HepG2 (cell line): Measurements from ENCODE around the gene ZSWIM8. TPM values are rescaled to one million over a fixed set of nuclear protein-coding genes. Genes with fewer than 3 reads are reported as not detected.

Experiments
- ATAC-seq: fragments of 200-7000 bp; cut with Tn5 transposase; 3 replicates; pipeline ENCODE4 v1.9.1; 2020; ENCODE audit warnings: mild to moderate bottlenecking, moderate library complexity
- Bru-seq: library from RNA; stranded (reverse); fragments of 400-500 nt; gene quantifications from one replicate; lab custom pipeline; 2021; lab: Mats Ljungman, UMichigan
- BruChase-seq, 2 experiments: library from RNA; stranded (reverse); fragments of 400-500 nt; gene quantifications; one replicate each; lab custom pipeline; 2021; lab: Mats Ljungman, UMichigan
- BruUV-seq: library from RNA; stranded (reverse); fragments of 400-500 nt; replicated peaks from 2 replicates; lab custom pipeline; 2021; lab: Mats Ljungman, UMichigan
- CTCF ChIA-PET: fragments of 300-600 bp; formaldehyde crosslinking; extraction: SDS; loops from one replicate; lab custom pipeline; 2021; ENCODE audit warnings: low total read pairs, inconsistent platforms, low intra/inter-chr PET ratio; lab: Yijun Ruan, JAX
- POLR2A ChIA-PET: fragments of 350-600 bp; sonication (Branson Sonifier 250); formaldehyde crosslinking; loops from one replicate; lab custom pipeline; 2020; ENCODE audit warnings: antibody characterized with exemption, inconsistent platforms; lab: Yijun Ruan, JAX
- DNase-seq: peaks from one replicate; pipeline ENCODE4 v3.0.0-alpha.2; 2015; ENCODE audit warnings: low spot score
- FAIRE-seq: peaks from 3 replicates; lab custom pipeline; 2011; peaks lifted over from hg19 to GRCh38; lab: Jason Lieb, UNC
- H2AFZ ChIP-seq: one replicate; pipeline ENCODE4 v1.6.1; 2011; ENCODE audit warnings: low read length, inconsistent platforms
- H3K27ac ChIP-seq: fragments of 300-600 bp; 3 replicates; pipeline ENCODE4 v1.8.0; 2011; ENCODE audit warnings: mixed run types, mild to moderate bottlenecking, mixed read lengths, low read length, inconsistent platforms; ENCODE audit not compliant: insufficient read depth; ENCODE audit errors: extremely low read length
- H3K27me3 ChIP-seq, 2 experiments: fragments of 200-600 bp in 1 of 2; 2 replicates in 1 of 2; 3 replicates in 1 of 2; pipeline versions ENCODE4 v1.6.0 to v1.8.0; 2011; ENCODE audit warnings: low read length in 2 of 2, mild to moderate bottlenecking in 2 of 2, moderate library complexity in 2 of 2, inconsistent platforms in 1 of 2; ENCODE audit not compliant: insufficient read depth in 2 of 2, control insufficient read depth in 1 of 2
- H3K36me3 ChIP-seq, 2 experiments: fragments of 200-600 bp in 1 of 2; replicated peaks in 1 of 2; 2 replicates in 1 of 2; 3 replicates in 1 of 2; pipeline versions ENCODE4 v1.5.1 to v1.8.0; 2011; ENCODE audit warnings: low read length in 2 of 2, inconsistent platforms in 1 of 2; ENCODE audit not compliant: insufficient read depth in 2 of 2, control insufficient read depth in 1 of 2
- H3K4me1 ChIP-seq: 2 replicates; pipeline ENCODE4 v1.5.1; 2012; ENCODE audit warnings: low read length, inconsistent platforms; ENCODE audit not compliant: insufficient read depth
- H3K4me2 ChIP-seq: 2 replicates; pipeline ENCODE4 v1.6.0; 2011; ENCODE audit warnings: low read depth, low read length, inconsistent platforms
- H3K4me3 ChIP-seq, 3 experiments: fragments of 200-600 bp in 1 of 3; sonication (generic), shearing (Covaris generic) in 1 of 3; replicated peaks in 1 of 3; 2 replicates each; pipeline ENCODE4 v1.5.1; 2011 to 2016; ENCODE audit warnings: low read length in 3 of 3, inconsistent platforms in 2 of 3, low read depth in 2 of 3, mild to moderate bottlenecking in 2 of 3, control low read depth in 1 of 3, mixed read lengths in 1 of 3; ENCODE audit not compliant: insufficient read depth in 1 of 3
- H3K79me2 ChIP-seq: one replicate; pipeline ENCODE4 v1.6.1; 2011; ENCODE audit warnings: low read length, inconsistent platforms; ENCODE audit not compliant: insufficient read depth
- H3K9ac ChIP-seq: 2 replicates; pipeline ENCODE4 v1.6.0; 2011; ENCODE audit warnings: mild to moderate bottlenecking, low read depth, low read length, inconsistent platforms; ENCODE audit not compliant: insufficient read depth
- H3K9me3 ChIP-seq: 2 replicates; pipeline ENCODE4 v1.5.1; 2012; ENCODE audit warnings: mild to moderate bottlenecking, low read length
- H4K20me1 ChIP-seq: 2 replicates; pipeline ENCODE4 v1.6.0; 2011; ENCODE audit warnings: inconsistent platforms, mild to moderate bottlenecking, low read length, moderate library complexity; ENCODE audit not compliant: insufficient read depth
- CHD2 ChIP-seq: IDR thresholded peaks from 2 replicates; pipeline ENCODE4 v1.6.1; 2011; ENCODE audit warnings: low read depth, low read length, improper control_type of control experiment
- GMEB1 ChIP-seq: sonication (generic); formaldehyde crosslinking; IDR thresholded peaks from 2 replicates; pipeline ENCODE4 v1.5.1; 2020; ENCODE audit warnings: missing genetic modification reagents, mild to moderate bottlenecking, borderline replicate concordance
- MAZ ChIP-seq, 2 experiments: sonication (generic) in 1 of 2; formaldehyde crosslinking in 1 of 2; IDR thresholded peaks; 2 replicates each; pipeline versions ENCODE4 v1.5.0 to v1.6.1; 2012 to 2020; ENCODE audit warnings: low read depth in 2 of 2, mild to moderate bottlenecking in 2 of 2, borderline replicate concordance in 1 of 2, improper control_type of control experiment in 1 of 2, low read length in 1 of 2, missing genetic modification reagents in 1 of 2, moderate library complexity in 1 of 2
- MEIS1 ChIP-seq: sonication (generic); formaldehyde crosslinking; IDR thresholded peaks from 2 replicates; pipeline ENCODE4 v1.9.0; 2021; ENCODE audit warnings: mild to moderate bottlenecking, missing genetic modification reagents, moderate library complexity, borderline replicate concordance
- NONO ChIP-seq, 2 experiments: fragments of 450-650 bp in 1 of 2; sonication (generic) in 1 of 2; formaldehyde crosslinking in 1 of 2; IDR thresholded peaks in 1 of 2; conservative IDR thresholded peaks in 1 of 2; 2 replicates each; pipeline versions ENCODE4 v1.6.1 to v1.8.0; 2017 to 2022; ENCODE audit warnings: mild to moderate bottlenecking in 1 of 2, missing genetic modification reagents in 1 of 2, moderate library complexity in 1 of 2
- NR2C2 ChIP-seq: sonication (generic); formaldehyde crosslinking; IDR thresholded peaks from 2 replicates; pipeline ENCODE4 v1.4.0; 2020; ENCODE audit warnings: missing genetic modification reagents, mild to moderate bottlenecking, moderate library complexity, borderline replicate concordance
- ZNF75D ChIP-seq: sonication (generic); formaldehyde crosslinking; IDR thresholded peaks from 2 replicates; pipeline ENCODE4 v1.8.1; 2023; ENCODE audit warnings: missing genetic modification reagents, mild to moderate bottlenecking, borderline replicate concordance
- whole genome bisulfite sequencing: methylation state at CpG from one replicate; pipeline ENCODE4 v1.1.6; 2017; ENCODE audit warnings: low lambda C conversion rate; 5-methylcytosine and 5-hydroxymethylcytosine counted together
- in situ Hi-C: cut with HindIII; loops from 2 replicates; pipeline ENCODE4 v1.10.0; 2017; ENCODE audit warnings: low pct_unique_long_range_greater_than_20kb; ENCODE audit not compliant: extremely low pct_ligation_motif_present
- intact Hi-C: fragments of 100-400 bp; cut with micrococcal nuclease; formaldehyde crosslinking; loops from one replicate; pipeline ENCODE4 v1.10.0; 2022; ENCODE audit not compliant: unreplicated experiment
- long read RNA-seq, 2 experiments: library from RNA in 1 of 2; library from polyadenylated mRNA in 1 of 2; stranded (forward) in 1 of 2; unstranded in 1 of 2; transcript quantifications; one replicate each; pipeline ENCODE4 v2.0.0, GENCODE V29; 2019 to 2022
- polyA minus RNA-seq, 3 experiments: library from RNA; depleted of rRNA, polyadenylated mRNA; stranded (reverse); fragments of >200 nt; gene quantifications; 2 replicates each; pipeline ENCODE4 v1.2.3, GENCODE V29; 2011; ENCODE audit warnings: low replicate concordance in 1 of 3
- polyA plus RNA-seq, 8 experiments: library from polyadenylated mRNA; depleted of rRNA in 3 of 8; stranded (reverse) in 7 of 8; unstranded in 1 of 8; fragments of >200 nt; fragmentation: Illumina TruSeq in 4 of 8; extraction: Trizol in 4 of 8; gene quantifications; 2 replicates each; pipeline versions ENCODE4 v1.2.1 to v1.2.3, GENCODE V29; 2011 to 2016; ENCODE audit warnings: low read depth in 4 of 8, missing spikeins in 1 of 8, mixed read lengths in 1 of 8; ENCODE audit not compliant: insufficient read depth in 1 of 8
- total RNA-seq, 5 experiments: library from RNA; depleted of rRNA; stranded (reverse); fragments of >200 nt; fragmentation: Illumina TruSeq; extraction: Trizol; gene quantifications; 2 replicates each; pipeline ENCODE4 v1.2.3, GENCODE V29; 2016; ENCODE audit warnings: low read depth in 1 of 5

Gene ZSWIM8, protein sequence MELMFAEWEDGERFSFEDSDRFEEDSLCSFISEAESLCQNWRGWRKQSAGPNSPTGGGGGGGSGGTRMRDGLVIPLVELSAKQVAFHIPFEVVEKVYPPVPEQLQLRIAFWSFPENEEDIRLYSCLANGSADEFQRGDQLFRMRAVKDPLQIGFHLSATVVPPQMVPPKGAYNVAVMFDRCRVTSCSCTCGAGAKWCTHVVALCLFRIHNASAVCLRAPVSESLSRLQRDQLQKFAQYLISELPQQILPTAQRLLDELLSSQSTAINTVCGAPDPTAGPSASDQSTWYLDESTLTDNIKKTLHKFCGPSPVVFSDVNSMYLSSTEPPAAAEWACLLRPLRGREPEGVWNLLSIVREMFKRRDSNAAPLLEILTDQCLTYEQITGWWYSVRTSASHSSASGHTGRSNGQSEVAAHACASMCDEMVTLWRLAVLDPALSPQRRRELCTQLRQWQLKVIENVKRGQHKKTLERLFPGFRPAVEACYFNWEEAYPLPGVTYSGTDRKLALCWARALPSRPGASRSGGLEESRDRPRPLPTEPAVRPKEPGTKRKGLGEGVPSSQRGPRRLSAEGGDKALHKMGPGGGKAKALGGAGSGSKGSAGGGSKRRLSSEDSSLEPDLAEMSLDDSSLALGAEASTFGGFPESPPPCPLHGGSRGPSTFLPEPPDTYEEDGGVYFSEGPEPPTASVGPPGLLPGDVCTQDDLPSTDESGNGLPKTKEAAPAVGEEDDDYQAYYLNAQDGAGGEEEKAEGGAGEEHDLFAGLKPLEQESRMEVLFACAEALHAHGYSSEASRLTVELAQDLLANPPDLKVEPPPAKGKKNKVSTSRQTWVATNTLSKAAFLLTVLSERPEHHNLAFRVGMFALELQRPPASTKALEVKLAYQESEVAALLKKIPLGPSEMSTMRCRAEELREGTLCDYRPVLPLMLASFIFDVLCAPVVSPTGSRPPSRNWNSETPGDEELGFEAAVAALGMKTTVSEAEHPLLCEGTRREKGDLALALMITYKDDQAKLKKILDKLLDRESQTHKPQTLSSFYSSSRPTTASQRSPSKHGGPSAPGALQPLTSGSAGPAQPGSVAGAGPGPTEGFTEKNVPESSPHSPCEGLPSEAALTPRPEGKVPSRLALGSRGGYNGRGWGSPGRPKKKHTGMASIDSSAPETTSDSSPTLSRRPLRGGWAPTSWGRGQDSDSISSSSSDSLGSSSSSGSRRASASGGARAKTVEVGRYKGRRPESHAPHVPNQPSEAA (N-terminal part only)
- 21.0 and 39.9 TPM in 2 replicates for total RNA-seq (2016; rRNA removed; fragmentation: Illumina TruSeq; extraction: Trizol)
- 5.7 and 8.2 TPM in 2 replicates for total RNA-seq (2016; cell fraction: cytosol; rRNA removed; fragmentation: Illumina TruSeq; extraction: Trizol; ENCODE audit: low read depth)
- total RNA-seq (2016; cell fraction: insoluble cytoplasmic fraction; rRNA removed; fragmentation: Illumina TruSeq; extraction: Trizol), result 13.7 and 36.6 TPM in 2 replicates
- total RNA-seq (2016; cell fraction: membrane; rRNA removed; fragmentation: Illumina TruSeq; extraction: Trizol), result 9.3 and 11.2 TPM in 2 replicates
- total RNA-seq (2016; cell fraction: nucleus; rRNA removed; fragmentation: Illumina TruSeq; extraction: Trizol), result 35.4 and 47.5 TPM in 2 replicates
- polyA plus RNA-seq (2011; rRNA removed), result 98.2 and 142 TPM in 2 replicates
- polyA plus RNA-seq (2011; cell fraction: cytosol; rRNA removed), result 41.1 and 57.3 TPM in 2 replicates
- polyA plus RNA-seq (2011; cell fraction: nucleus; rRNA removed), result 505 and 598 TPM in 2 replicates
- polyA plus RNA-seq (2012), result 43.3 and 58.7 TPM in 2 replicates
- polyA plus RNA-seq (2016; cell fraction: cytosol; fragmentation: Illumina TruSeq; extraction: Trizol; ENCODE audit: low read depth), result 3.7 and 6.8 TPM in 2 replicates
- polyA plus RNA-seq (2016; cell fraction: insoluble cytoplasmic fraction; fragmentation: Illumina TruSeq; extraction: Trizol; ENCODE audit: low read depth), result 21.2 and 30.3 TPM in 2 replicates
- 6.6 and 11.5 TPM in 2 replicates for polyA plus RNA-seq (2016; cell fraction: membrane; fragmentation: Illumina TruSeq; extraction: Trizol; ENCODE audit: low read depth)
- 118 and 128 TPM in 2 replicates for polyA plus RNA-seq (2016; cell fraction: nucleus; fragmentation: Illumina TruSeq; extraction: Trizol; ENCODE audit: insufficient read depth, low read depth)
- polyA minus RNA-seq (2011; rRNA and poly(A)+ RNA removed; ENCODE audit: low replicate concordance), result 83.5 and 181 TPM in 2 replicates
- polyA minus RNA-seq (2011; cell fraction: cytosol; rRNA and poly(A)+ RNA removed), result 31.5 and 36.5 TPM in 2 replicates
- polyA minus RNA-seq (2011; cell fraction: nucleus; rRNA and poly(A)+ RNA removed), result 64.2 and 73.5 TPM in 2 replicates
- Bru-seq, nascent RNA, result percentile 66 among the genes with signal in this experiment
- percentile 89 among the genes with signal in this experiment for BruChase-seq, experiment 1, labeled RNA remaining after a 6-hour chase
- percentile 81 among the genes with signal in this experiment for BruChase-seq, experiment 2, labeled RNA remaining after a 2-hour chase
- long read RNA-seq, experiment 1, partial matches to known transcripts, result 3 of 4 reads
- long read RNA-seq, experiment 1, other reads (novel, unspliced or antisense), result 1 of 4 reads
- long read RNA-seq, experiment 2, full-length matches to known transcripts, result 6 of 49 reads
- long read RNA-seq, experiment 2, partial matches to known transcripts, result 26 of 49 reads
- long read RNA-seq, experiment 2, other reads (novel, unspliced or antisense), result 17 of 49 reads

GRCh38 chr10:73785211-73785720 lies at the start of gene ZSWIM8:
Gene ZSWIM8 (plus strand): TSS chr10:73785606. CDS start chr10:73785879, 273 bp downstream.
- peak; percentile 87 for ATAC-seq
- BruUV-seq, result no TSS peak
- peak within 1 kb of the TSS; percentile 75 to 95 (median 90) for H3K4me3 ChIP-seq
- peaks cover 62% of the 10 kb centered on the region for H3K79me2 ChIP-seq
- H3K4me1 ChIP-seq, result peaks cover 54% of the 10 kb centered on the region
- peak within 1 kb of the TSS; percentile 70 for H3K27ac ChIP-seq
- ChIA-PET POLR2A (interaction anchor here (1.1 to 3.7 kb wide), 8 partner anchors 12 to 289 kb away, joined by 3 to 16 read pairs (median 5); partner anchors contain the start of gene PPP3CB), CTCF (no interaction called here)
- no peaks in the 10 kb centered on the region for H3K9me3 ChIP-seq
- 0% methylated on average over 9 of the region's 36 CpGs for WGBS
- peak within 1 kb of the TSS; percentile 63 for H3K4me2 ChIP-seq
- H4K20me1 ChIP-seq, result 0 out of 2 replicates have a peak, but pooled peaks cover 2% of the 10 kb centered on the region
- no peaks in the 10 kb centered on the region; a peak in 1 of 5 replicates for H3K27me3 ChIP-seq
- intact Hi-C loops, result no loop called here
- in situ Hi-C loops, result no loop called here
- peak within 1 kb of the TSS; percentile 86 for H2AFZ ChIP-seq
- peaks cover 6 to 14% of the 10 kb centered on the region in 2 experiments; a peak in 4 of 5 replicates for H3K36me3 ChIP-seq
- FAIRE-seq, result peak; percentile 94
- DNase-seq, result peak; percentile 95
- H3K9ac ChIP-seq, result peak within 1 kb of the TSS; percentile 75
- TF ChIP-seq MAZ (IDR thresholded peaks at IDR 0.05; ENCODE audit: borderline replicate concordance, low read depth, low read length) (no peak), MAZ (CRISPR knock-in tag; IDR thresholded peaks at IDR 0.05; ENCODE audit: low read depth) (peak; percentile 43; the same call in 1 of the 2 replicates), NONO (IDR thresholded peaks at IDR 0.05) (no peak), NONO (CRISPR knock-in tag; conservative IDR thresholded peaks at IDR 0.05) (0 out of 2 replicates have a peak, but pooled peaks have one; percentile 7), ZNF75D (CRISPR knock-in tag) (no peak), NR2C2 (CRISPR knock-in tag) (peak; percentile 85), CHD2 (0 out of 2 replicates have a peak, but pooled peaks have one; percentile 34), GMEB1 (CRISPR knock-in tag) (peak; percentile 69; the same call in 1 of the 2 replicates), MEIS1 (peak; percentile 14; the same call in 1 of the 2 replicates)
